Measurements from ENCODE around the gene ASAP2.

Gene ASAP2

GRCh38 chr2:9184361-9184760, 22.3 kb upstream of the ASAP2 start:
- no peak for DNase-seq

GRCh38 chr2:9187620-9188214, 18.9 kb upstream of the ASAP2 start:
- DNase-seq, result no peak

DNA sequence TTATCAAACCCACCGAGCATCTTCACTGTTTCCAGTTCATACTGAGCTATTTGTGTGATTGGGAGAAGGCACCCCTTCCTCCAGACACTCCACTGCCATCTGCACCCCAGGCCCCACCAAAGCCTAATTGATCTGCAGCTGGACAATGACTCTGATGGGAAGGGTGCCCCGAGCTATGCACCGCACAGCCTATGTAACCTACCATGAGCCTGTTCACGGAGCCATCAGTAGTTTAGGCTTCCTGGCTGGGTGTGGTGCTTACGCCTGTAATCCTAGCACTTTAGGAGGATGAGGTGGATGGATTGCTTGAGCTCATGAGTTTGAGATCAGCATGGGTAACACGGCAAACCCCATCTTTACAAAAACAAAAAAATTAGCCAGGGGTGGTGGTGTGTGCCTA, 17.8 kb upstream of the ASAP2 start:
- no peak for DNase-seq

DNA sequence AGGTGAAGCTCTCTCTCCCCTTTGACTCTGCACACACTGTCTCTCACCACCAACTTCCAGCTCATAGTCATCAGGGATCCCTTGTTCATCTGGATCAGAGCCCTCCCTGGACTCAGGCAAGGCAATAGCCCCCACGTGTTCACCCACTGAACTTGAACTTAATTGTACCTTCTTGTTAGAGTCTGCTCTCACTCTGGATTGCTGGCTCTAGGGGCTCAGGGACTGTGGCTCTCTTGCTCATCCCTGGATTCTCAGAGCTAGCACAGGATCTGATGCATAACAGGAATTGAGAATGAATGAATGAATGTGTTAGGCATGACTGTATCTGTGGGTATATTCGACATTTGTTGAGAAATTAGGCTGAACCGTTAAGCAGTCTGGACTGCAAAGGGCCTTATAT, 16.7 kb upstream of the ASAP2 start:
- no peak for DNase-seq

DNA sequence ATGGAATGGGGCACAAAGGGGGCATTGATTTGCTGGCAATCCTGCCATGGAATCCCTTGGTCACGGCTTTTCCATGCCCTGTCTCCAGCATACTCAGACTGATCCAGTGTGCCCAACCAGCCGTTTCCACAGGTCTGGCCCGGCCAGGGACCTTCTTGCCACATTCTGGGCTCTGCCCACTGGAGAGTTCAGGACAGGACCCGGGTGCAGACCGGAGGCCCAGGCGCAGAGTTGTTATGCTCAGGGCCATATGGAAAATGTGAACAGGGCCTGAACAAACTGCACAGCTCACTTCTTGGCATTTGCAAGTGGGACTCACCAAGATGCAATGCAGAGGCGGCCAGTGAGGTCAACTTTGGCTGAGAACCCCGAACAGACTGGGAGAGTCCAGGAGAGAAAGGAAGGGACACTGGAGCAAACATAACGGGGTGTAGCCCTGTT, 15.6 kb upstream of the ASAP2 start:
- DNase-seq, result no peak

GRCh38 chr2:9192712-9193111, 13.9 kb upstream of the ASAP2 start:
- DNase-seq, result no peak

DNA sequence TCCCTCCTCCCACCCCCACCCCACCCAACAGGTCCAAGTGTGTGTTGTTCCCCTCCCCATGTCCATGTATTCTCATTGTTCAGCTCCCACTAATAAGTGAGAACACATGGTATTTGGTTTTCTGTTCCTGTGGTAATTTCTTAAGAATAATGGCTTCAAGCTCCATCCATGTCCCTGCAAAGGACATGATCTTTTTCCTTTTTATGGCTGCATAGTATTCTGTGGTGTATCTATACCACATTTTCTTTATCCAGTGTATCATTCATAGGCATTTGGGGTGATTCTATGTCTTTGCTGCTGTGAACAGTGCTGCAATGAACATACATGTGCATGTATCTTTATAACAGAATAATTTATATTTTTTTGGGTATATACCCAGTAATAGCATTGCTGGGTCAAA, 12.3 kb upstream of the ASAP2 start:
- no peak for DNase-seq

GRCh38 chr2:9196637-9197036, 10.0 kb upstream of the ASAP2 start:
- DNase-seq, result no peak

DNA sequence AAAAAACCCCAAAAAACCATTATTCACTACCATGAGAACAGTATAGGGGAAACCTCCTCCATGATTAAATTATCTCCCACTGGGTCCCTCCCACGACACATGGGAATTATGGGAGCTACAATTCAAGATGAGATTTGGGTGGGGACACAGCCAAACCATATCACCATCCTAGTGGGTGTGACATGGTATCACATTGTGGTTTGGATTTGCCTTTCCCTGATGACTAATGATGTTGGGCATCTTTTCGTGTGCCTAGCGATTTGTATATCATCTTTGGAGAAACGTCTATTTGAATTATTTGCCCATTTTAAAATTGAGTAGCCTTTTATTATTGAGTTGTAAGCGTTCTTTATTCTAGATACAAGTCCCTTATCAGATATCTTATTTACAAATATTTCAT, 8.7 kb upstream of the ASAP2 start:
- DNase-seq, result no peak

DNA sequence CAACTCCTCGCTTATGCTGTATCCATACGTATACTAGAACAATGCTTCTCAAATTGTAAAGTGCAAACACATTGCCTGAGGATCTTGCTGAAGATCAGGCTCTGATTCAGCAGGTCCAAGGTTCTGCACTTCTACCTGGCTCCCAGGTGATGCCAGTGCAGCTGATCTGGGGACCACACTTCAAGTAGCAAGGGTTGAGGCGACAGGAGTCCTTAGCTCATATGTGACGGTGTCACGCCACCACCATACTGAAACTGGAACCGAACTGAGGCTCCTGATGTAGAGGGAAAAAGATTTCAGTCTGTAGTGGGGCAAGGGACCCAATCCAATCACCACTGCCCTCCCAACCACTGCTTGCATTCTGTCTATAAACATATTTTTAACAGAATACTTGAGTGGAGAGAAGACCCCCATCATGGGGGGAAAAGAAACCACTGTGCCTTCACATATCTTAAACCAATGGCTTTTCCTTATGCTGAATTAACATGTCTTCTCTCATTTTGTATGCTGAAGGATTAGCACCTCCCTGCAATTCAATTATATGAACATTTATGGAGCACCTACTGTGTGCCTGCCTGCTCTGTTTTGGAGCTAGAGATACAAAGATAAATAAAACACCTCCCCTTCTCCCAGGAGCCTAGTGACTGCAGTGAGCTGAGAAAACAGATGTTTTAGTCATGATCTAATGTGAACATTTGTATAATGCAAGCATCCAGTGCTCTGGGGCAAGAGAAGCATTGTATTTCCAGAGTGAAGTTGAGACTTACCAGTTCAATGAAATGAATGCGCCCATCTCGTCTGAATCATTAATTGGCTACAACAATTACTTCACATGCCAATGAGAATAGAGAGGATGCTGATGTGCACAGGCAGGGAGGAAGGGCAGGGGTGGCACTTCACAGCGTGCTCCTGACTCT, 6.6 kb upstream of the ASAP2 start:
- DNase-seq, result no peak

GRCh38 chr2:9200633-9201015, 6.0 kb upstream of the ASAP2 start:
- DNase-seq, result no peak

DNA sequence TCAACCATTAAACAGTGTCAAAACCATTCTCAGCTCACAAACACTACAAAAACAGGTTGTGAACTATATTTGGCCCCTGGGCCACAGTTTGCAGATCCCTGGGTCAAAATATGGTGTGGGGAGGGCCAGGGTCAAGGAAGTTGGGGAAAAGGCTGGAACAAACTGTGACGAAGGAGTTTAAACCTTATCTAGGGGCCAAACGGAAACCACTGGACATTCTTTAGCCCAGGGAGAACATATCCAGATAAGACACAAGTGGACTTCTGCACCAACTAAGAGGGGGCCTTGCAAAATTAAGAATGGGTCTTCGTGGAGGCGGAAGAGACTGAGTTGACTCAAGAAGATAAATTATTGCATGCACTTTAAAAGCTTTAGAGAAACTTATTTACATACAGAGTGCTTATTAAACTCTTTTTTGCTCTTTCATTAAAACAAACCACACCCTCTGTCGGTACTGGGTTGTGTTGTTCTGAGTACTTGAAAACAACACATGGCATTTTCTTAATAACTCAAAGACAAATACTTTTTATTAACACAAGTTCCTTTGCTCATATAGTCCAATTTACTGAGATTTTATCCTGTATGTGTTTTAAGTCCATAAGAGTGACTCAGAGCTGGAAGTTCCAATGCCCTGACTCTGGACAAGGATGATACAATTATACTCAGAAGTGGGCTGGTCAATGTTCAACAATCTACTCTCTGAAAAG, 5.3 kb upstream of the ASAP2 start:
- DNase-seq, result no peak

DNA sequence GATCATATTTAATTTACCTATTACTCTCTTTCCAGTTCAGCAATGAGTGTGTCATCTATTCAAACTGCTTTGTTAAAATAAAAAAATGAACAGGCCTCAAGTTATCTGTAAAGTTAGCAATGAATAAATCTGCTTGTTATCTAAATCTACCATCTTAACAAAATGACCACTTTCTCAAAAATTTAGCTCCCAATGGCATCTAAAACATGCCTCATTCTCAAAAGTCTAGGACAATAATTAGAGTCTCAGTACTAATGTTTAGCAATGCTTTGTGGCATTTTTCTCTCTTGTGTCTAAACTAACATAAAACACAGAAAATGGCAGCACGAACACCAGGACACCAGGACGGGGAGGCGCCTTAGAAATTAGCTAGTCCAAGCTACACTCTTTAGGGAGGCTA, 3.6 kb upstream of the ASAP2 start:
- no peak for DNase-seq

GRCh38 chr2:9203876-9204275, 2.7 kb upstream of the ASAP2 start:
- no peak for DNase-seq

GRCh38 chr2:9204939-9205338, 1.7 kb upstream of the ASAP2 start:
- DNase-seq, result no peak

- no peak for DNase-seq
Observed at GRCh38 chr2:9205486-9205885, 1.1 kb upstream of the ASAP2 start.

- no peak for DNase-seq
Observed at GRCh38 chr2:9206991-9207640, 504 bp downstream of the ASAP2 start.

DNA sequence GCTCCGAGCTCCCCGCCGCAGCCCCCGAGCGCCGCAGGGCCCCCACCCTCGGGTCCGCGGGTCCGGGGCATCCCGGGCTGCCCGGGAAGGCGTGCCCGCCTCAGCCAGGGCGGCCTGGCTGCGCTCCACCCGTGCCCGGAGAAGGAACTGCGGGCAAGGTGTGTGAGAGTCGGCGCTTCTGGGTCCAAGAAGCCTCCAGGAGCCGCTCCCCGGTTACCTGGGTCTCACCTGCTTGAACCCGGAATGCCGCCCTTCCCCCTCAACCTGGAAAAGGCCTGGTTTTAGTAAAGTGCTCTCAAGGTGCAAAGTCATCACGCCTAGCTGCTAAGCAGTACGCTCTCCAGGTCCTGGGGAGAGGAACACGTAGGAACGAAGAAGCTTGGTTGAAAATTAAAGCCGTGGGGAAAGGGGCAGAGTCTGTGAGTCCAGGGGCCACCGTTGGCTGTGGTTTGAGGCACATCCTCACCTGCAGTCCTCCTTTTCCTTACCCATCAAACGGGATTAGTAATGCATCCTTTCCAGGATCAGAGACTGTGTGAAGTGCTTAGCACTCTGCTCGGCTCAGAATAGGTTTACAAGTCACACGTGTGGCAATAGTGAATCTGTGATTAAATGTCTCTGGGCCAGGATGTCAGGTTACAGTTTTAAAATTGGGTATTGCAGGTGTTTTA, 1.2 kb downstream of the ASAP2 start:
- no peak for DNase-seq

- DNase-seq, result no peak
Observed at GRCh38 chr2:9208875-9209274, 2.3 kb downstream of the ASAP2 start.

GRCh38 chr2:9210030-9210429, 3.4 kb downstream of the ASAP2 start:
- DNase-seq, result no peak

DNA sequence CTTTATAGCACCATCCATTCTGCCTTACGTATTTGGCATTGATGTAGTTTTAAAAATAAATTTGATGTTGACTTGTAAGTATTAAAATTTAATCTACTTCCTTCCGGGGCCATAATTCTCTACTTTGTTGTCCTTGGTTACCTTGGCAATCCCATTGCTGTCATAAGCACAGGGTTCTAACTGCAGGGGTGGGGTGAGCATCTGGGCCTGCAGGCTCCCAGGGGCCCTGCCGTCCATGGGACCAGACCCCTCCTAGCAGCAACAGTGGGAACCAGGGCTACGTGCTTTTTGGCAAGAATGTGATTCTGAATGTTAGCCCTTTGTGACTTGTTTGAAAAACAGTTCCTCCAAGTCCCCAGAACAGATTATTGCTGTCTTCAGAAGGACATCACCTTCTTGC, 4.9 kb downstream of the ASAP2 start:
- DNase-seq, result no peak

- no peak for DNase-seq
Observed at GRCh38 chr2:9212010-9212635, 5.5 kb downstream of the ASAP2 start.
